ENCODE results near the gene CEACAM20.
A peak's percentile ranks its signal among the peaks of the same experiment; 100 is the strongest.

CEACAM20 gene

DNA sequence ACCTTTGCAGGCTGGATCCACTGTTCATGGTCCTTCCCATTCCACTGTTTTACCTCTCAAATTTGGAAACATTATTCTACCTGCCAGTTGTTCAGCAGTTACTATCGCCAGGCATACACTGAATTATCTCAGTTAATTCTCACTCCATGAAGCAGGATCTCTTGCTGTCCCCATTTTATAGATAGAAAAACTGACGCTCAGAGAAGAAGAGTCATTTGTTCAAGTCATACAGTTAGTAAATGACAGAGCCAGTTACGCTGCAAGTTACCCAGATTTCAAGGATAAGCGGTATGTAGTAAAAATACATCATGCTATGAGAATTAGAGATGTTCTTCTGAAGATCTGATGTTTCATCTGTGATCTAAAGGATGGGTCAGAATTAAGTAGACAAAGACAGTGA lies 43.7 kb upstream of the CEACAM20 start:
- Histone ChIP-seq H3K9me3 (ENCODE audit: control extremely low read depth in 1 of 5, control insufficient read depth in 4 of 5, insufficient read depth in 2 of 5, low read depth in 1 of 5, low read length in 4 of 5) (no peaks in the 10 kb centered on the region), H3K36me3 (ENCODE audit: control insufficient read depth in 4 of 4, insufficient read depth in 4 of 4, low read length in 3 of 4) (no peaks in the 10 kb centered on the region), H3K27me3 (replicated peaks in 2 of 5; ENCODE audit: control insufficient read depth in 4 of 5, insufficient read depth in 5 of 5, low read length in 4 of 5) (no peaks in the 10 kb centered on the region), H3K27ac (ENCODE audit: insufficient read depth in 1 of 2, low read depth in 1 of 2, low read length in 2 of 2, poor library complexity in 1 of 2, severe bottlenecking in 2 of 2) (no peak overlapping the region), H3K4me1 (ENCODE audit: control extremely low read depth in 1 of 4, control insufficient read depth in 4 of 4, insufficient read depth in 4 of 4, low read length in 3 of 4) (no peaks in the 10 kb centered on the region), H3K4me3 (ENCODE audit: control insufficient read depth in 1 of 7, extremely low read depth in 1 of 7, insufficient read depth in 4 of 7, low read depth in 2 of 7, low read length in 6 of 7) (no peak overlapping the region)
- ChIA-PET POLR2A (no interaction called here), CTCF (interaction anchor here (1.0 to 5.9 kb wide), 6 partner anchors 13 to 89 kb away, joined by 3 to 51 read pairs (median 5); no protein-coding TSS in a partner anchor)
- WGBS (ENCODE audit: insufficient coverage): 98% methylated on average over 4 of the region's 4 CpGs
- no peak for DNase-seq

DNA sequence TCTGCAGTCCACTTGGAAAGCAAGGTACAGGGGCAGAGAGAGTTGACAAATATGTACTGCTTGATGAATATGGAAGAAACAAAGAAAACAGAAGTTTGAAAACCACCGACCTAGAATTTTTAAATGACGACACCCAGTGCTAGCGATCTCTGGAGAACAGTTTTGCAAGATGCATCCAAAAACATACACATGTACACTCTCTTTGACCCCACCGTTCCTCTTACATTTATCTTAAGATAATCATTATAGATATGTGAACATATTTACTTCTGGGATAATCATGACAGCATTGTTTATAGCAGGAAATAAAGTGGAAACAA lies 43.1 kb upstream of the CEACAM20 start:
- ChIA-PET CTCF (interaction anchor here (2.3 to 3.3 kb wide), 3 partner anchors 11 to 93 kb away, joined by 5 to 73 read pairs (median 16); no protein-coding TSS in a partner anchor), POLR2A (no interaction called here)
- Histone ChIP-seq H3K27me3 (replicated peaks in 2 of 5; ENCODE audit: control insufficient read depth in 4 of 5, insufficient read depth in 5 of 5, low read length in 4 of 5) (no peaks in the 10 kb centered on the region), H3K27ac (ENCODE audit: insufficient read depth in 1 of 2, low read depth in 1 of 2, low read length in 2 of 2, poor library complexity in 1 of 2, severe bottlenecking in 2 of 2) (no peak overlapping the region), H3K4me1 (ENCODE audit: control extremely low read depth in 1 of 4, control insufficient read depth in 4 of 4, insufficient read depth in 4 of 4, low read length in 3 of 4) (no peaks in the 10 kb centered on the region), H3K36me3 (ENCODE audit: control insufficient read depth in 4 of 4, insufficient read depth in 4 of 4, low read length in 3 of 4) (no peaks in the 10 kb centered on the region), H3K9me3 (ENCODE audit: control extremely low read depth in 1 of 5, control insufficient read depth in 4 of 5, insufficient read depth in 2 of 5, low read depth in 1 of 5, low read length in 4 of 5) (no peaks in the 10 kb centered on the region), H3K4me3 (ENCODE audit: control insufficient read depth in 1 of 7, extremely low read depth in 1 of 7, insufficient read depth in 4 of 7, low read depth in 2 of 7, low read length in 6 of 7) (no peak overlapping the region)
- no peak for DNase-seq
- 90% methylated on average over 2 of the region's 4 CpGs for WGBS (ENCODE audit: insufficient coverage)

DNA sequence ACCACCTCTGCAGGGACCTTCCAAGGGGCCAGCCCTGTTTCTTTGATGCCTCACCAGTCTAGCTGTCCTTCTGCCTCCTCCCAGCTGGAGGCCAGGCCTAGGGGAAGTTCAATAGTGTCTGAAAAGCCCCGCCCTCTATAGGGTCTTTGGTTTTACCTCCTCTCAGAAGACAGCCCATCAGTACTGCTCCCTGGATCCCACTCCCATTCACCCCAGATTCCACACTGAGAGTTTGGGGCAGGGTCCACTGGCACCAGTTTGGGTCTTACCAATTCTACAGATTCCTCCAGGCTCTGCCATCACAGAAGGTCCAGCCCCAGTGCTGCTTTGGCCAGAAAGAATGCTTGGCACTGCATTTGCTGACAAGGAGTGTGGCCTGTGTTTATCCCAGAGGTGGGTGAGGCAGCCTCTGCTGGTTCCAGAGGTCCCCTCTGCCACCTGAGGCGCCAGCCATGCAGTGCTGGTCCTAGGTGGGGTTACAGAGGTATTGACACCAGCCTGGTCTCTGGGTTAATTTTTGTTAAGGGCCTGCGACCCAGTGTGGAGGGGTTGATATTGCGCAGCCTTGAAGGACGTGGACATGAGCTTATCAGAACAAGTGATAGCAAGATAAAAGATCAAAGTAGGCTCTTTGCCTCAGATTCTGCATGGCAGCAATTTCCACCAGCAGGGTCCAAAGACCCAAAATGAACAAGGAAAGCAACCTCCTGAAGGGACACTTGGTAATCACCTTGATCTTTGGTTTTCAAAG lies 42.5 kb upstream of the CEACAM20 start:
- CTCF ChIA-PET: interaction anchor here (0.7 to 3.3 kb wide), 13 partner anchors 10 to 106 kb away, joined by 3 to 73 read pairs (median 6); partner anchors contain the start of gene CEACAM20
- no peak overlapping the region for H3K4me3 ChIP-seq (ENCODE audit: control insufficient read depth in 1 of 7, extremely low read depth in 1 of 7, insufficient read depth in 4 of 7, low read depth in 2 of 7, low read length in 6 of 7)
- 97% methylated on average over 5 of the region's 5 CpGs for WGBS (ENCODE audit: insufficient coverage)
- no peak for DNase-seq
- POLR2A ChIA-PET: no interaction called here
- no peaks in the 10 kb centered on the region for H3K4me1 ChIP-seq (ENCODE audit: control extremely low read depth in 1 of 4, control insufficient read depth in 4 of 4, insufficient read depth in 4 of 4, low read length in 3 of 4)
- no peaks in the 10 kb centered on the region for H3K36me3 ChIP-seq (ENCODE audit: control insufficient read depth in 4 of 4, insufficient read depth in 4 of 4, low read length in 3 of 4)
- H3K9me3 ChIP-seq (ENCODE audit: control extremely low read depth in 1 of 5, control insufficient read depth in 4 of 5, insufficient read depth in 2 of 5, low read depth in 1 of 5, low read length in 4 of 5): no peaks in the 10 kb centered on the region
- H3K27me3 ChIP-seq (replicated peaks in 2 of 5; ENCODE audit: control insufficient read depth in 4 of 5, insufficient read depth in 5 of 5, low read length in 4 of 5): peaks cover 0 to 1% (median 0%) of the 10 kb centered on the region in 5 experiments
- H3K27ac ChIP-seq (ENCODE audit: insufficient read depth in 1 of 2, low read depth in 1 of 2, low read length in 2 of 2, poor library complexity in 1 of 2, severe bottlenecking in 2 of 2): no peak overlapping the region

GRCh38 chr19:44570984-44571684 lies 41.7 kb upstream of the CEACAM20 start:
- CTCF ChIA-PET: interaction anchor here (0.7 to 3.3 kb wide), 20 partner anchors 9 to 272 kb away, joined by 3 to 73 read pairs (median 5); partner anchors contain the start of genes CEACAM20 and PVR
- Histone ChIP-seq H3K27ac (ENCODE audit: insufficient read depth in 1 of 2, low read depth in 1 of 2, low read length in 2 of 2, poor library complexity in 1 of 2, severe bottlenecking in 2 of 2) (no peak overlapping the region), H3K4me3 (ENCODE audit: control insufficient read depth in 1 of 7, extremely low read depth in 1 of 7, insufficient read depth in 4 of 7, low read depth in 2 of 7, low read length in 6 of 7) (no peak overlapping the region), H3K36me3 (ENCODE audit: control insufficient read depth in 4 of 4, insufficient read depth in 4 of 4, low read length in 3 of 4) (no peaks in the 10 kb centered on the region), H3K9me3 (ENCODE audit: control extremely low read depth in 1 of 5, control insufficient read depth in 4 of 5, insufficient read depth in 2 of 5, low read depth in 1 of 5, low read length in 4 of 5) (no peaks in the 10 kb centered on the region), H3K4me1 (ENCODE audit: control extremely low read depth in 1 of 4, control insufficient read depth in 4 of 4, insufficient read depth in 4 of 4, low read length in 3 of 4) (no peaks in the 10 kb centered on the region), H3K27me3 (replicated peaks in 2 of 5; ENCODE audit: control insufficient read depth in 4 of 5, insufficient read depth in 5 of 5, low read length in 4 of 5) (peaks cover 0 to 5% (median 0%) of the 10 kb centered on the region in 5 experiments)
- POLR2A ChIA-PET: interaction anchor here (0.7 to 1.1 kb wide), 3 partner anchors 86 to 199 kb away, joined by 3 to 4 read pairs (median 3); no protein-coding TSS in a partner anchor
- DNase-seq: peak; percentile 74 to 88 (median 81)
- 67% methylated on average over 11 of the region's 13 CpGs for WGBS (ENCODE audit: insufficient coverage)

DNA sequence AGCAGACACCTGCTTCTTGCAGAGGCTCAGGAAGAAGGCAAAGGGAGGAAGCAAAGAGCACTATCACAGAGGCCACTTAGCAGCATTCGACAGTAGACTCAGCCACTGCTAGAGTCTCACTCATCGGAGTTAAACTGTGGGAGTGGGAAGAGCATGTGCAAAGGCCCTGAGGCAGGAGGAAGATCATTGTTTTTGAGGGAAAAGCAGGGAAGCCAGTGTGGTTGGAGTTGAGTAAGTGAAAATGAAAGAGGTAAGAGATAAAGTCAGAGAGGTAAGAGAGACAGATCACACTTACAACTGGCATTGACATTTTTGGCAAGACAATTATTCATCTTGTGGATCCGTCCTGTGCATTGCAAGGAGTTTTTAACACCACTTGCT lies 41.1 kb upstream of the CEACAM20 start:
- H3K27ac ChIP-seq (ENCODE audit: insufficient read depth in 1 of 2, low read depth in 1 of 2, low read length in 2 of 2, poor library complexity in 1 of 2, severe bottlenecking in 2 of 2): no peak overlapping the region
- no peak overlapping the region for H3K4me3 ChIP-seq (ENCODE audit: control insufficient read depth in 1 of 7, extremely low read depth in 1 of 7, insufficient read depth in 4 of 7, low read depth in 2 of 7, low read length in 6 of 7)
- no peaks in the 10 kb centered on the region for H3K9me3 ChIP-seq (ENCODE audit: control extremely low read depth in 1 of 5, control insufficient read depth in 4 of 5, insufficient read depth in 2 of 5, low read depth in 1 of 5, low read length in 4 of 5)
- CTCF ChIA-PET: interaction anchor here (0.7 to 3.3 kb wide), 19 partner anchors 8 to 272 kb away, joined by 3 to 73 read pairs (median 5); partner anchors contain the start of gene PVR
- no peaks in the 10 kb centered on the region for H3K36me3 ChIP-seq (ENCODE audit: control insufficient read depth in 4 of 4, insufficient read depth in 4 of 4, low read length in 3 of 4)
- no peaks in the 10 kb centered on the region for H3K4me1 ChIP-seq (ENCODE audit: control extremely low read depth in 1 of 4, control insufficient read depth in 4 of 4, insufficient read depth in 4 of 4, low read length in 3 of 4)
- no peak for DNase-seq
- peaks cover 0 to 5% (median 0%) of the 10 kb centered on the region in 5 experiments for H3K27me3 ChIP-seq (replicated peaks in 2 of 5; ENCODE audit: control insufficient read depth in 4 of 5, insufficient read depth in 5 of 5, low read length in 4 of 5)
- POLR2A ChIA-PET: interaction anchor here (0.7 to 1.1 kb wide), 3 partner anchors 87 to 200 kb away, joined by 3 to 4 read pairs (median 3); no protein-coding TSS in a partner anchor
- 44% methylated on average over 3 of the region's 3 CpGs for WGBS (ENCODE audit: insufficient coverage)

DNA sequence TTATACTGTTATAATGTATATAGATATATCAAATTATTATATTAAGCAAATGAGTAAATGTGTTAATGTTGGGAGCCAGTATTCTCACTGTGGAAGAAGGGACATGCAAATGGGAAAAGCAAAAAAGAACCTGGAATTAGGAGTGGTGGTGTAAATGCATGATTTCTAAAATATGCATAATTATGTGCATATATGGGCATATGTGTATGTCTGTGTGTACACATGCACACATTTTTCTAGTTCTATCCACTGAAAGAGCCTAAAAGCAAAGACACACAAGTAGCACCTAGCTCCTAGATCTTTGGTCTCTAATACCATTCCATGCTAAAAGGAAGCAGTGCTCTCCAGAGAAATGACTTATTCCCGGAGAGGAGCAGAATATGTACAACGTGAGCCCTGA lies 38.3 kb upstream of the CEACAM20 start:
- CTCF ChIA-PET: interaction anchor here (1.0 kb wide), 1 partner anchor 90 kb away, joined by 4 read pairs; no protein-coding TSS in a partner anchor
- no peaks in the 10 kb centered on the region for H3K9me3 ChIP-seq (ENCODE audit: control extremely low read depth in 1 of 5, control insufficient read depth in 4 of 5, insufficient read depth in 2 of 5, low read depth in 1 of 5, low read length in 4 of 5)
- H3K4me1 ChIP-seq (ENCODE audit: control extremely low read depth in 1 of 4, control insufficient read depth in 4 of 4, insufficient read depth in 4 of 4, low read length in 3 of 4): no peaks in the 10 kb centered on the region
- no peak for DNase-seq
- H3K27ac ChIP-seq (ENCODE audit: insufficient read depth in 1 of 2, low read depth in 1 of 2, low read length in 2 of 2, poor library complexity in 1 of 2, severe bottlenecking in 2 of 2): no peak overlapping the region
- H3K36me3 ChIP-seq (ENCODE audit: control insufficient read depth in 4 of 4, insufficient read depth in 4 of 4, low read length in 3 of 4): no peaks in the 10 kb centered on the region
- 100% methylated on average over 1 of the region's 2 CpGs for WGBS (ENCODE audit: insufficient coverage)
- peaks cover 0 to 5% (median 0%) of the 10 kb centered on the region in 5 experiments for H3K27me3 ChIP-seq (replicated peaks in 2 of 5; ENCODE audit: control insufficient read depth in 4 of 5, insufficient read depth in 5 of 5, low read length in 4 of 5)
- H3K4me3 ChIP-seq (ENCODE audit: control insufficient read depth in 1 of 7, extremely low read depth in 1 of 7, insufficient read depth in 4 of 7, low read depth in 2 of 7, low read length in 6 of 7): no peak overlapping the region
- POLR2A ChIA-PET: no interaction called here

DNA sequence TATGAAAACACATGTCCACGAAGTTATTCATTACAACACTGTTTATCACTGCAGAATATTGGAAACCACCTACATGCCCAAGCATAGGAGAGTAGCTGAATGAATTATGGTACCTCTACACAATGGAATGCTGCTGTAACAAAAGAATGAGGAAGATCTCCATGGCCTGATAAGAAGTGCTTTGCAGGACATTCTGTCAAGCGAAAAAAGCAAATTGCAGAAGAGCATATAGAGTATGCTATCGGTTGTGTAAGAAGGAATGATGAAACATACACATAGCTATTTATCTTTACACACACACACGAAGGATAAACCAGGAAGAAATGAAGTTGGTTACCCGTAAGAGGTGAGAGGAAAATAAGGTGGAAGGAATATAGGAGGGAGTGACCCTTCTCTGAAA lies 37.5 kb upstream of the CEACAM20 start:
- CTCF ChIA-PET: no interaction called here
- Histone ChIP-seq H3K27me3 (replicated peaks in 2 of 5; ENCODE audit: control insufficient read depth in 4 of 5, insufficient read depth in 5 of 5, low read length in 4 of 5) (peaks cover 0 to 5% (median 0%) of the 10 kb centered on the region in 5 experiments), H3K4me3 (ENCODE audit: control insufficient read depth in 1 of 7, extremely low read depth in 1 of 7, insufficient read depth in 4 of 7, low read depth in 2 of 7, low read length in 6 of 7) (no peak overlapping the region), H3K27ac (ENCODE audit: insufficient read depth in 1 of 2, low read depth in 1 of 2, low read length in 2 of 2, poor library complexity in 1 of 2, severe bottlenecking in 2 of 2) (no peak overlapping the region), H3K9me3 (ENCODE audit: control extremely low read depth in 1 of 5, control insufficient read depth in 4 of 5, insufficient read depth in 2 of 5, low read depth in 1 of 5, low read length in 4 of 5) (no peaks in the 10 kb centered on the region), H3K36me3 (ENCODE audit: control insufficient read depth in 4 of 4, insufficient read depth in 4 of 4, low read length in 3 of 4) (no peaks in the 10 kb centered on the region), H3K4me1 (ENCODE audit: control extremely low read depth in 1 of 4, control insufficient read depth in 4 of 4, insufficient read depth in 4 of 4, low read length in 3 of 4) (no peaks in the 10 kb centered on the region)
- DNase-seq: no peak
- no CpG with 5 or more reads among the region's 5 CpGs for WGBS (ENCODE audit: insufficient coverage)
- POLR2A ChIA-PET: no interaction called here
